ENCODE data around the gene BBX.

The BBX gene

GRCh38 chr3:107523289-107523538 lies 452 bp downstream of the BBX start:
- peak; percentile 18 for DNase-seq (ENCODE audit: low read depth)
- no peak for TF ChIP-seq CTCF (conservative IDR thresholded peaks at IDR 0.05; ENCODE audit: low read depth, low read length)
- peak overlapping the region; percentile 79 for H3K4me3 ChIP-seq (ENCODE audit: low read length)

- H3K4me3 ChIP-seq (ENCODE audit: low read length), result peak overlapping the region; percentile 79
- TF ChIP-seq CTCF (conservative IDR thresholded peaks at IDR 0.05; ENCODE audit: low read depth, low read length), result no peak
- peak; percentile 17 for DNase-seq (ENCODE audit: low read depth)
Observed at GRCh38 chr3:107523539-107524325, 970 bp downstream of the BBX start.

- no peak for TF ChIP-seq CTCF (conservative IDR thresholded peaks at IDR 0.05; ENCODE audit: low read depth, low read length)
Observed at GRCh38 chr3:107524326-107524840, 1.6 kb downstream of the BBX start.

GRCh38 chr3:107524841-107525643 lies 2.3 kb downstream of the BBX start:
- no peak for DNase-seq (ENCODE audit: low read depth)
- peak overlapping the region; percentile 79 for H3K4me3 ChIP-seq (ENCODE audit: low read length)
- no peak for TF ChIP-seq CTCF (conservative IDR thresholded peaks at IDR 0.05; ENCODE audit: low read depth, low read length)

More at GRCh38 chr3:107524326-107524840, 1.6 kb downstream of the BBX start:
- H3K4me3 ChIP-seq (ENCODE audit: low read length), result peak overlapping the region; percentile 79
- DNase-seq (ENCODE audit: low read depth), result no peak

- peak overlapping the region; percentile 79 for H3K4me3 ChIP-seq (ENCODE audit: low read length)
- TF ChIP-seq CTCF (conservative IDR thresholded peaks at IDR 0.05; ENCODE audit: low read depth, low read length), result no peak
- no peak for DNase-seq (ENCODE audit: low read depth)
Observed at GRCh38 chr3:107525644-107526305, 3.0 kb downstream of the BBX start.

GRCh38 chr3:107531917-107532469 lies 9.2 kb downstream of the BBX start:
- no peak for TF ChIP-seq CTCF (conservative IDR thresholded peaks at IDR 0.05; ENCODE audit: low read depth, low read length)
- H3K4me3 ChIP-seq (ENCODE audit: low read length), result no peak overlapping the region
- no peak for DNase-seq (ENCODE audit: low read depth)
